ENCODE measurements around the gene C1QTNF2.

DNA sequence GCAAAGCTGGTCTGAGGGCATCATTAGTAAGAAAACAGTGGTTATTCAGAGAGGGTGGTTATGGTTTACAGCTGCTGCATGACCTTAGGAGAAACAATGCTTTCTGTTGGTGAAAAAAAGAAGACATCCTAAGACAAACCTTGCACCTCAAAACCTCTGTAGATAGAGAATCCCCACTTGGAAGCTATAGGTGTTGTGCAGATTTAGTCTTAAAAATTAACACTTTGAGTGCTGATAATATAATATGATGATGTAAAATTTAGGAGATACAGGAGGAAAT, 49.8 kb upstream of the C1QTNF2 start:
- no peak for TF ChIP-seq POLR2A (IDR thresholded peaks at IDR 0.05)
- TF ChIP-seq, protein P1, sequence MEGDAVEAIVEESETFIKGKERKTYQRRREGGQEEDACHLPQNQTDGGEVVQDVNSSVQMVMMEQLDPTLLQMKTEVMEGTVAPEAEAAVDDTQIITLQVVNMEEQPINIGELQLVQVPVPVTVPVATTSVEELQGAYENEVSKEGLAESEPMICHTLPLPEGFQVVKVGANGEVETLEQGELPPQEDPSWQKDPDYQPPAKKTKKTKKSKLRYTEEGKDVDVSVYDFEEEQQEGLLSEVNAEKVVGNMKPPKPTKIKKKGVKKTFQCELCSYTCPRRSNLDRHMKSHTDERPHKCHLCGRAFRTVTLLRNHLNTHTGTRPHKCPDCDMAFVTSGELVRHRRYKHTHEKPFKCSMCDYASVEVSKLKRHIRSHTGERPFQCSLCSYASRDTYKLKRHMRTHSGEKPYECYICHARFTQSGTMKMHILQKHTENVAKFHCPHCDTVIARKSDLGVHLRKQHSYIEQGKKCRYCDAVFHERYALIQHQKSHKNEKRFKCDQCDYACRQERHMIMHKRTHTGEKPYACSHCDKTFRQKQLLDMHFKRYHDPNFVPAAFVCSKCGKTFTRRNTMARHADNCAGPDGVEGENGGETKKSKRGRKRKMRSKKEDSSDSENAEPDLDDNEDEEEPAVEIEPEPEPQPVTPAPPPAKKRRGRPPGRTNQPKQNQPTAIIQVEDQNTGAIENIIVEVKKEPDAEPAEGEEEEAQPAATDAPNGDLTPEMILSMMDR (IDR thresholded peaks at IDR 0.05 in 4 of 5, conservative IDR thresholded peaks at IDR 0.05 in 1 of 5): no peak

Data from gastrocnemius medialis (tissue), 4 donors.